ENCODE results near the gene MUSTN1.

MUSTN1 gene

DNA sequence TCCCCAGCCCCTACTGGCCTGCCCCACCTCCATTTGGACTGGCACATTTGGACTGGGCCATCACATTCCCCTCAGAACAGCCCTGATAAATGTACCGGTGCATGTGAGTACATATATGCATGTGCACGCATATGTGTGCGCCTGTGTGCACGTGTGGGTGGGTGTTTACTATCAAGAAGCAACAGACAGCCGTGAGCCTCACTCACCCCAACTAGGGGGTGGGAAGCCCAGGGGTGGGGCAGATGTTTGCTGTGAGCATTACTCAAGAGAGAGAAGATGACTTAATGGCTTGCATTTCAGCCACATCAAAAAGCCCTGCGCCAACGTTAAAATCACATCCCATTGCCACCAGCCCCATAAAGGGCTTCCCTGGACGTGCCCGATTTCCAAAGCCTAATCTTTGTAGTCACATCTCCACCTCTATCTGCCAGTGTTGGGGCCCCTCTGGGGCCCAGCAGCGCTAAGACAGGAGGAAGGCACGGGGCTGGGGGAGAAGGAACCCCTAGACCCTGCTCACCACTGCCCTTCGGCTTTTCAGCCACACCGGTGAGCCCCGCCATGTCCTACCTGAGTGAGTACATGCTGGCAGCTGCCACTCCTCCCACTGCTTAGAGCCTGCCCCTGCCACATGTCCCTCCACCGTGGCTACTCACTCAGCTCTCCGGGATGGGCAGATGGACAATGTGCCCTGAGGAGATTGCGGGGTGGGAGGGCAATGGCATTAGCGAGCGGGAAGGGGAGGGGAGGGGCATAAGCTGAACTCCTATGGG lies 29.4 kb downstream of the MUSTN1 start:
- no peak for DNase-seq (ENCODE audit: low read depth, low spot score)

DNA sequence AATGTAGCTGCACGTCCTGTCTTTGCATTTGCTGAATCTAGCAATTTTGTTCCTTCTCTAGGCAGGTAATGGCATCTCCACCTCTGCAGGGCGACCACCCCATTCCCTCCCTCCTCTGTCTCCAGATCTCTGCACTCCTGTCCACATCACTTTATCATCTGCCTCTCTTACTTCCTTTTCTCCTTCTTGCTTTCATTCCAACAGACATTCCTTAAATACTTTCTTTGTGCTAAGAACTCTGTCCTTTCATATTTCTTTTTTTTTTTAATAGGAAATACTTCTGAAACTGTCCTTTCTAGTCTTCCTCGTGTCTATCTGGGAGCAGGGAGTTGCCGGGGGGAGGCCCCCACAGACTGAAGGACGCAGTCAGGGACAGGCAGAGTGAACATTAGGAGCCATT lies 33.0 kb downstream of the MUSTN1 start:
- no peak for DNase-seq (ENCODE audit: low read depth, low spot score)

GRCh38 chr3:52800079-52800478 lies 34.7 kb downstream of the MUSTN1 start:
- DNase-seq (ENCODE audit: low read depth, low spot score), result no peak

GRCh38 chr3:52798978-52799476 lies 35.8 kb downstream of the MUSTN1 start:
- DNase-seq (ENCODE audit: low read depth, low spot score), result no peak

- no peak for DNase-seq (ENCODE audit: low read depth, low spot score)
Observed at GRCh38 chr3:52798376-52798977, 36.3 kb downstream of the MUSTN1 start.

- no peak for DNase-seq (ENCODE audit: low read depth, low spot score)
Observed at GRCh38 chr3:52796411-52796810, 38.4 kb downstream of the MUSTN1 start.

DNA sequence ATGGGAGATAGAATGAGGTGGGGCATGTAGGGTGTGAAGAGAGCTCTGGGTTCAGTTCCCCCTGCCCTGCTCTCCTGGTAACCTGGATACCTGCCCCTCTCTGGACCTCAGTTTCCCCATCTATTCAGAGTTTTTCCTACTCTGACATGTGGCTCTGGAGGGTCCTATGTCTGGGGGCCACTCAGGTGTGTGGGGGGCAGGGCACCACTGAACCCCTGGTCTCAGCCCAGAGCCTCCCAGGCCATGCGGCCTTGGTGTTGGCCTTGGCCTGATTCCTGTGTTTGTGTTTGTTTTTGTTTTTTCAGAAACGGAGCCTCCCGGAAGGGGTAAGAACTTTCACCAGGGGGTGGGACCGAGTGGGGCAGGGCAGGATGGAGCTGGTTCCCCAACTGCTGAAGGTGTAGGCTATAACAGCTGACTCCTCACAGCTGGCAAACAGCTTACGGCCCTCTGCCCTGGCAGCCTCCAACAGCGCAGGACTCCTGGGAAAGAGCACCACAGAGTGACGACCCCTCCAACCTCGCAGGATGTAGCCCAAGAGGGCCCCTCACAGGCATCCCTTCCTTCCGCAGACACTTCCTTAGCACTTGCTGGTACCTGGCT lies 39.4 kb downstream of the MUSTN1 start:
- DNase-seq (ENCODE audit: low read depth, low spot score), result no peak

DNA sequence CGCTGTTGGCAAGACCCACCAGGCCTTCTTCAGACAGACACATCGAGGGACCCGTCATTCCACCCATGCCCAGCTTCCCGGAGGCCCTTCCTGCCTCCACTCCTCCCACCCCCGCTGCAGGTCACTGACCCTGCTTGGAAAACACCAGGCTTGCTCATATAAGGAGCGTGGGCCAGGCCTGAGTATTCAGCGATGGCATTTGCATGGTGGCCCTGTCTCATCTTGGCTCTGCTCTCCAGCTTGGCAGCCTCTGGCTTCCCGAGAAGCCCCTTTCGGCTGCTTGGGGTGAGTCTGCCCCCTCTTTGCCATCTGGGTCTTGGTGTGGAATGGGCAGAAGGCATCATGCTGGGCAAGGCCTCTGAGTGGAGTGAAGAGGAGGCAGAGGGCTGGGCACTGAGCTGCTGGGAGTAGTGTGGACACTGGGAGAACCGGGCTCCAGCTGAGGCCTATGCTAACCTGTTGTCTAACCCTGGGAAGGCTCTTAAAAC lies 40.2 kb downstream of the MUSTN1 start, which contains the start of gene ITIH3:
Gene ITIH3, plus strand, starts transcription at position 185 of the 488 bp plus-strand sequence. Its CDS starts 8 bp downstream, at position 193.
- DNase-seq (ENCODE audit: low read depth, low spot score), result no peak

GRCh38 chr3:52793702-52794611 lies 40.9 kb downstream of the MUSTN1 start:
- DNase-seq (ENCODE audit: low read depth, low spot score), result no peak

DNA sequence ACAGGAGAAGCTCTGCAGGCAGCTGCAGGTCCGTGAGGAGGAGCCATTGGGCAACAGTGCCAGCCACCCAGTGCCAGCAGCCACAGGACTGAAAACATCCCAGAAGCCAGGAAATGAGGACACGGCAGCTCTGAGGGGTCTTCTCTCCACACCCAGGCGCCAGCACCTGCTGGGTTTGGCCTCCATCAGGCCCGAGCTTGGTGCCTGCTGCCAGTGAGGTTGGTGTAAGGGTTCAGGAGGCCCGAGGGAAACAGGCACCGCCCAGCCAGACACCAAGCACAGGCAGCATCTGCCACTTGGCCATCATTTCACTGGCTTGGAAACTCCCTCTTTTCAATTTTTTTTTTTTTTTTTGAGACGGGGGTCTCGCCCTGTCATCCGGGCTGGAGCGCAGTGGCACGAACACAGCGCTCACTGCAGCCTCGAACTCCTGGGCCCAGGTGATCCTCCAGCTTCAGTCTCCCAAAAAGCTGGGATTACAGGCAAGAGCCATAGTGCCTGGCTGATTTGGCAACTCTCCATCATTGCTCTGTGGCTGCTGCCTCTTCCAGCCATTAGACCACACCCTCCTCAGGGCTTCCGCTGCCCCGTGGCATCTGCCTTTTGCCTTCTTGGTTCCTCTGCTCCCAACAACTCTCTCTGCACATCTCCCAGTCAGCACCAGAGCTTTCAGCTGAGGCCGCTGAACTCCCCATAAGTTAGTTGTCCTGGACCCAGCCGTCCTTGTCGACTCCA lies 41.7 kb downstream of the MUSTN1 start:
- DNase-seq (ENCODE audit: low read depth, low spot score), result no peak

GRCh38 chr3:52792413-52792812 lies 42.4 kb downstream of the MUSTN1 start:
- DNase-seq (ENCODE audit: low read depth, low spot score), result no peak

GRCh38 chr3:52791928-52792327 lies 42.9 kb downstream of the MUSTN1 start:
- DNase-seq (ENCODE audit: low read depth, low spot score), result no peak

- DNase-seq (ENCODE audit: low read depth, low spot score), result no peak
Observed at GRCh38 chr3:52791366-52791765, 43.5 kb downstream of the MUSTN1 start.

DNA sequence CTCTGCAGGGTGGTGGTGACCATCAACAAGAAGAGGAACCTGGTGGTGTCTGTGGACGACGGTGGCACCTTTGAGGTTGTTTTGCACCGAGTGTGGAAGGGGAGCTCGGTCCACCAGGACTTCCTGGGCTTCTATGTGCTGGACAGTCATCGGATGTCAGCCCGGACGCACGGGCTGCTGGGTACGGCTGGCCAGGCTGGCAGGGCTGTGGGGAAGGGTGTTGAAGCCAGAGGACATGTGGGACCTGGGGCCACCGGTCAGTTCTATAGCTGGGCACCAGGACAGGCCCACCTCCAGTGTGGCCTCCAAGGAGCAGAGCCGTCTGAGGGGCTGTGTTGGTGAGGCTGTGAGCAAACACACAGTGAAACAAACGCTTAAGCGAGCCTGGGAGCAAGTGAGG lies 44.1 kb downstream of the MUSTN1 start:
- no peak for DNase-seq (ENCODE audit: low read depth, low spot score)

DNA sequence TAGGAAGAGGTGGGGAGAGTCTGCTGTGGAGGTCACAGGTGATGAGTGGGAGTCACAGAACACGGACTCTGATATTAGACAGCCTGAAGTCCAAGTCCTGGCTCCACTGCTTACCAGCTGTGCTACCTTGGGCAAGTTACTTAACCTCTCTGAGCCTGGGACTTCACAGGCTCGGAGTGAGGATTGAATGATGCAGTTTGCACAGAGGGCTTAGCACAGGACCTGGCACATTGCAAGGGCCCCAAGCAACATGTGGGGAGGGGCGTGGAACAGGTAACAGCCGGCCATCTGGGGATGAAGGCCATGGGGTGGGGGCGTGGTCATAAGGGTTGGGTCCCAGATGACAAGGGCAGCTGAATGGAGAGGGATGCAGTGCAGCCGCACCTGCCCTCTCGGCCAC lies 44.5 kb downstream of the MUSTN1 start:
- no peak for DNase-seq (ENCODE audit: low read depth, low spot score)

GRCh38 chr3:52789746-52790040 lies 45.1 kb downstream of the MUSTN1 start:
- DNase-seq (ENCODE audit: low read depth, low spot score), result no peak

GRCh38 chr3:52788890-52789745 lies 45.7 kb downstream of the MUSTN1 start:
- DNase-seq (ENCODE audit: low read depth, low spot score), result no peak

- DNase-seq (ENCODE audit: low read depth, low spot score), result no peak
Observed at GRCh38 chr3:52787672-52788625, 46.9 kb downstream of the MUSTN1 start.

- no peak for DNase-seq (ENCODE audit: low read depth, low spot score)
Observed at GRCh38 chr3:52787246-52787645, 47.6 kb downstream of the MUSTN1 start.

All from smooth muscle cell of the brain vasculature (primary cell).